OCI-LY3 (cell line): ENCODE results near the gene DNA2.
"Not testable (repeated sequence)": the region's sequence is repeated elsewhere in the genome, so short reads cannot be mapped to it uniquely, and the experiment has no call there.

Source experiments
- EZH2phosphoT487 ChIP-seq: fragments of 200-600 bp; shearing (Covaris generic); IDR thresholded peaks from 2 replicates; pipeline ENCODE4 v1.6.1; 2018; ENCODE audit warnings: antibody characterized with exemption, mixed run types, low read depth
- TF ChIP-seq, protein P1 (sequence below): fragments of 200-600, 300-600 bp; sonication (generic); IDR thresholded peaks from 2 replicates; pipeline ENCODE4 v1.5.1; 2014; ENCODE audit warnings: antibody characterized with exemption, low read length, low read depth

GRCh38 chr10:68518609-68519008 is 46.8 kb upstream of the DNA2 start:
- TF ChIP-seq, protein P1, sequence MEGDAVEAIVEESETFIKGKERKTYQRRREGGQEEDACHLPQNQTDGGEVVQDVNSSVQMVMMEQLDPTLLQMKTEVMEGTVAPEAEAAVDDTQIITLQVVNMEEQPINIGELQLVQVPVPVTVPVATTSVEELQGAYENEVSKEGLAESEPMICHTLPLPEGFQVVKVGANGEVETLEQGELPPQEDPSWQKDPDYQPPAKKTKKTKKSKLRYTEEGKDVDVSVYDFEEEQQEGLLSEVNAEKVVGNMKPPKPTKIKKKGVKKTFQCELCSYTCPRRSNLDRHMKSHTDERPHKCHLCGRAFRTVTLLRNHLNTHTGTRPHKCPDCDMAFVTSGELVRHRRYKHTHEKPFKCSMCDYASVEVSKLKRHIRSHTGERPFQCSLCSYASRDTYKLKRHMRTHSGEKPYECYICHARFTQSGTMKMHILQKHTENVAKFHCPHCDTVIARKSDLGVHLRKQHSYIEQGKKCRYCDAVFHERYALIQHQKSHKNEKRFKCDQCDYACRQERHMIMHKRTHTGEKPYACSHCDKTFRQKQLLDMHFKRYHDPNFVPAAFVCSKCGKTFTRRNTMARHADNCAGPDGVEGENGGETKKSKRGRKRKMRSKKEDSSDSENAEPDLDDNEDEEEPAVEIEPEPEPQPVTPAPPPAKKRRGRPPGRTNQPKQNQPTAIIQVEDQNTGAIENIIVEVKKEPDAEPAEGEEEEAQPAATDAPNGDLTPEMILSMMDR: not testable (repeated sequence)
- not testable (repeated sequence) for TF ChIP-seq EZH2phosphoT487
